GM19324 (cell line): Measurements from ENCODE around the gene SCD5.

Source experiments
- ATAC-seq: cut with Tn5 transposase; IDR thresholded peaks from one replicate; pipeline ENCODE4 v1.9.1; 2021; ENCODE audit warnings: mild to moderate bottlenecking, moderate library complexity; ENCODE audit not compliant: unreplicated experiment, low FRiP score

The SCD5 gene

GRCh38 chr4:82774711-82775171 lies 23.9 kb downstream of the SCD5 start:
- ATAC-seq: no peak

- no peak for ATAC-seq
Measured at GRCh38 chr4:82773057-82773456, 25.5 kb downstream of the SCD5 start.

GRCh38 chr4:82770607-82771006 lies 28.0 kb downstream of the SCD5 start:
- no peak for ATAC-seq

GRCh38 chr4:82765134-82765533 lies 33.5 kb downstream of the SCD5 start:
- no peak for ATAC-seq

- no peak for ATAC-seq
Measured at GRCh38 chr4:82761229-82761628, 37.4 kb downstream of the SCD5 start.

- no peak for ATAC-seq
Measured at GRCh38 chr4:82758701-82759685, 39.6 kb downstream of the SCD5 start.

GRCh38 chr4:82756061-82756460 lies 42.5 kb downstream of the SCD5 start:
- ATAC-seq: no peak

GRCh38 chr4:82755650-82756049 lies 42.9 kb downstream of the SCD5 start:
- no peak for ATAC-seq

GRCh38 chr4:82754513-82755165 lies 44.0 kb downstream of the SCD5 start:
- ATAC-seq: no peak

- no peak for ATAC-seq
Measured at GRCh38 chr4:82753725-82754410, 44.7 kb downstream of the SCD5 start.

GRCh38 chr4:82753238-82753637 lies 45.4 kb downstream of the SCD5 start:
- no peak for ATAC-seq

- ATAC-seq: no peak
Measured at GRCh38 chr4:82748810-82749470, 49.7 kb downstream of the SCD5 start.

GRCh38 chr4:82747686-82748575 lies 50.7 kb downstream of the SCD5 start:
- no peak for ATAC-seq

- ATAC-seq: no peak
Measured at GRCh38 chr4:82746705-82747574, 51.7 kb downstream of the SCD5 start.

- no peak for ATAC-seq
Measured at GRCh38 chr4:82745173-82745842, 53.3 kb downstream of the SCD5 start.

GRCh38 chr4:82744284-82744968 lies 54.2 kb downstream of the SCD5 start:
- ATAC-seq: no peak

- ATAC-seq: no peak
Measured at GRCh38 chr4:82741188-82741587, 57.4 kb downstream of the SCD5 start.
